Measurements from ENCODE around the gene DACT2. TPM values are rescaled to one million over a fixed set of nuclear protein-coding genes. Genes with fewer than 3 reads are reported as not detected.

The DACT2 gene
- total and polyA plus RNA-seq, 2 of the 8 experiments (the other 6 are each of a cell fraction or from before 2014, with no cell fraction given) = 2.9 to 3.1 TPM

DNA sequence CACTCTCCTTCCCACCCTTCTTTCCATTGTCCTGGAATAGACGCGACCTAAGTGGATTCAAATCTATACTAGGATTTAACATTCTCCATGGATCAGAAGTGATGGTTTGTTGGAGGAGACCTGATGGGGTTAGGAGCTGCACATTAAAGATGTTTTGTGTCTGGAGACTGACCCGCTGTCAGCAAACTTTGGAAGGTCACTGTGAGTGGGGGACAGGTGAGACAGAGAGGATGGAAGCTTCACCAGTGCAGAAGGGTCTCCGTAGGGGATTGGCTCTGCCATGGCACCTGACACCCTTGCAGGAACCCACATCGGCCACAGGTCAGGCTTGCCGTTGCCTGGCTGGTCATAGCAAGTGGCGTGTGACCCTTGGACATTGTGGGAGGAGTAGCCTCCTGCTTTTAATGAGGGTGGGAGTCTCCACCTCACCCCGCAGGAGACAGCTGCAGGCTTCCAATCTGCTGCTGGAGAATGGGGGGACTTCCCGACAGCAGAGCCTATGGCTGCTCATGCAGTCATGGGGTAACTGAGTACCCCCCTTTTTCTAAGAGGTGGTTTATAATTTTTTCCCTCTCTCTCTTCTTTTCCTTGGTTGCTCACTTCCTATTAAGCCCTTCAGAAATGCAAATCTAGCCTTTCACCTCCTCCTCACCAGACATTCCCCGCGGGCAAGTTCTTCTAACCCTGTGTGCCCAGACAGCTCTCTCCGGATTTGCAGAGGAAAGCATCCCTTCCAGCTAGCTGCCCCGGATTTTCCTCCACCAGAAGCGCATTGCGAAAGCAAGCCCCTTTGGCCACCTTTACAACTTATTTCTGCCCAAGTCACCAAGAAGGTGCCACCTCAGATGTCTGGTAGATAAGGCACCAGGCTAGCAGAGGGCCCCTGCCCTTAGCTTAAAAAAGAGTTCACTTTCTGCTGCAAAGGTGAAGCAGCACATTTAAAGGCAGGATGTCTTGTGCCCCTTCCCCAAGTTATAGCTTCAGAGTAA is 53.5 kb downstream of the DACT2 start (continued):
- no peak for TF ChIP-seq EP300 (IDR thresholded peaks at IDR 0.05; ENCODE audit: borderline replicate concordance in 1 of 2, low read depth in 2 of 2, low read length in 2 of 2)
- no peak for TF ChIP-seq TAF7 (optimal IDR thresholded peaks at IDR 0.05; ENCODE audit: borderline replicate concordance, low read depth, low read length)
- TF ChIP-seq SIX5 (IDR thresholded peaks at IDR 0.05; ENCODE audit: low read depth, low read length) = no peak
- no peak for TF ChIP-seq CHD1 (IDR thresholded peaks at IDR 0.05; ENCODE audit: low read depth, low read length)
- no peak for TF ChIP-seq YY1 (IDR thresholded peaks at IDR 0.05; ENCODE audit: low read depth, low read length)
- TF ChIP-seq KDM1A (IDR thresholded peaks at IDR 0.05; ENCODE audit: borderline replicate concordance, low read length) = no peak
- no peak for TF ChIP-seq ASH2L (IDR thresholded peaks at IDR 0.05; ENCODE audit: low read length)
- no peak for TF ChIP-seq SP4 (IDR thresholded peaks at IDR 0.05; ENCODE audit: low read length)
- TF ChIP-seq MAFK (IDR thresholded peaks at IDR 0.05; ENCODE audit: low read depth, low read length) = no peak
- TF ChIP-seq TEAD4 (IDR thresholded peaks at IDR 0.05; ENCODE audit: low read depth, low read length) = no peak
- TF ChIP-seq TCF12 (IDR thresholded peaks at IDR 0.05; ENCODE audit: low read depth, low read length) = no peak
